T1000 (cell line): ENCODE data around the gene NUDT10.
"Not testable (repeated sequence)": the region's sequence is repeated elsewhere in the genome, so short reads cannot be mapped to it uniquely, and the experiment has no call there.

Experiments used
- DNase-seq: peaks from one replicate; lab custom pipeline; 2025; ENCODE audit warnings: mixed read lengths; lab: John Stamatoyannopoulos, UW

NUDT10 gene

GRCh38 chrX:51332188-51332942, at the start of gene NUDT10:
NUDT10 (plus strand) TSS chrX:51332822; CDS start chrX:51332966, 144 bp downstream.
- DNase-seq = no peak

GRCh38 chrX:51292421-51292820, 40.2 kb upstream of the NUDT10 start:
- no peak for DNase-seq

- no peak for DNase-seq
These were observed 36.5 kb upstream of the NUDT10 start for GRCh38 chrX:51296138-51296537.

- DNase-seq = no peak
These were observed 16.4 kb upstream of the NUDT10 start for GRCh38 chrX:51316271-51316670.

GRCh38 chrX:51332943-51333785, 542 bp downstream of the NUDT10 start:
- not testable (repeated sequence) for DNase-seq

- DNase-seq = no peak
These were observed 1.7 kb downstream of the NUDT10 start for GRCh38 chrX:51334276-51334675.

- DNase-seq = no peak
These were observed 4.0 kb downstream of the NUDT10 start for GRCh38 chrX:51336584-51336983.

GRCh38 chrX:51361251-51361650, 28.6 kb downstream of the NUDT10 start:
- DNase-seq = no peak

- DNase-seq = no peak
These were observed 44.0 kb downstream of the NUDT10 start for GRCh38 chrX:51376672-51377071.
